ENCODE measurements around the gene REC8. TPM values are rescaled to one million over a fixed set of nuclear protein-coding genes. Genes with fewer than 3 reads are reported as not detected.

The REC8 gene
- total and polyA plus RNA-seq, 10 of the 15 experiments (the other 5 are each of a cell fraction or from before 2014, with no cell fraction given) = 4.2 to 76.9 (median 29.1) TPM

- Histone ChIP-seq H3K79me2 (ENCODE audit: control insufficient read depth, insufficient read depth, low read length) (peaks cover 3% of the 10 kb centered on the region), H3K9ac (ENCODE audit: control insufficient read depth, insufficient read depth, low read length) (no peak overlapping the region), H3K4me1 (ENCODE audit: control insufficient read depth, insufficient read depth, low read length) (peaks cover 24% of the 10 kb centered on the region), H3K27ac (ENCODE audit: control insufficient read depth, insufficient read depth) (no peak overlapping the region), H4K20me1 (ENCODE audit: control insufficient read depth, insufficient read depth) (no peaks in the 10 kb centered on the region), H3K27me3 (replicated peaks in 1 of 2; ENCODE audit: control insufficient read depth in 2 of 2, insufficient read depth in 2 of 2, low read length in 1 of 2) (no peaks in the 10 kb centered on the region), H2AFZ (ENCODE audit: control insufficient read depth, low read depth, low read length) (no peak overlapping the region), H3K4me3 (no peak overlapping the region), H3K4me2 (ENCODE audit: control insufficient read depth, insufficient read depth) (no peak overlapping the region), H3K36me3 (ENCODE audit: control insufficient read depth in 2 of 2, insufficient read depth in 2 of 2, low read length in 1 of 2) (no peaks in the 10 kb centered on the region), H3K9me3 (replicated peaks; ENCODE audit: control insufficient read depth, insufficient read depth, low read length) (no peaks in the 10 kb centered on the region)
- ATAC-seq = no peak
- no peak for DNase-seq (ENCODE audit: low read depth, low spot score)
- TF ChIP-seq IRF5 (IDR thresholded peaks at IDR 0.05; ENCODE audit: borderline replicate concordance) (no peak), BACH1 (IDR thresholded peaks at IDR 0.05; ENCODE audit: borderline replicate concordance) (no peak), KAT2A (conservative IDR thresholded peaks at IDR 0.05; ENCODE audit: control insufficient read depth, low read depth, low read length) (no peak), SKIL (IDR thresholded peaks at IDR 0.05; ENCODE audit: low read depth, poor library complexity, severe bottlenecking) (no peak), FOXM1 (IDR thresholded peaks at IDR 0.05; ENCODE audit: low read depth, low read length) (no peak), ZSCAN29 (IDR thresholded peaks at IDR 0.05) (no peak), RAD51 (IDR thresholded peaks at IDR 0.05) (no peak), TCF12 (IDR thresholded peaks at IDR 0.05; ENCODE audit: low read depth, low read length) (no peak), RELA (IDR thresholded peaks at IDR 0.05; ENCODE audit: borderline replicate concordance, partially characterized antibody) (no peak), CUX1 (IDR thresholded peaks at IDR 0.05; ENCODE audit: insufficient replicate concordance, low read depth, low read length) (no peak)
- CTCF ChIA-PET = no interaction called here
- intact Hi-C loops (cut with micrococcal nuclease; ENCODE audit: unreplicated experiment) (no loop called here), in situ Hi-C loops (cut with MboI) (no loop called here)
- no peak for FAIRE-seq
- SMC1A ChIA-PET (ENCODE audit: uncharacterized antibody, unreplicated experiment) = interaction anchor here (0.9 kb wide), 1 partner anchor 8 kb away, joined by 4 read pairs; no protein-coding TSS in a partner anchor
- POLR2A ChIA-PET = interaction anchor here (0.6 to 11.6 kb wide), 2 partner anchors 9 to 34 kb away, joined by 3 to 276 read pairs; partner anchors contain the start of genes DCAF11 and NRL
- WGBS (ENCODE audit: insufficient coverage, insufficient replicate concordance, low lambda C conversion rate, missing lambda C conversion rate) = 49% methylated on average over 6 of the region's 7 CpGs
- RAD21 ChIA-PET (ENCODE audit: unreplicated experiment) = interaction anchor here (1.1 kb wide), 1 partner anchor 16 kb away, joined by 3 read pairs; the partner anchor contains the start of genes DCAF11 and NRL
- no TSS peak for BruUV-seq (replicated peaks)
These were observed 40.9 kb upstream of the REC8 start for GRCh38 chr14:24130717-24131548.
